Esophagus mucosa (tissue), 1 donor: ENCODE data around the gene PRR19. TPM values are rescaled to one million over a fixed set of nuclear protein-coding genes. Genes with fewer than 3 reads are reported as not detected.
A peak's percentile ranks its signal among the peaks of the same experiment; 100 is the strongest.

Experiments
- ATAC-seq: fragments of 200-7000 bp; cut with Tn5 transposase; one replicate; pipeline ENCODE4 v1.9.1; 2020
- total RNA-seq: library from RNA; stranded (reverse); gene quantifications from one replicate; pipeline ENCODE4 v1.2.4, GENCODE V29; 2023
- donor health status: DM: yes; HTN: yes; CAD: no.

Gene PRR19
- total RNA-seq, 1 donor from 2014 or later: 0.84 TPM

GRCh38 chr19:42297039-42297438, 4.9 kb upstream of the PRR19 start:
- no peak for ATAC-seq

- no peak for ATAC-seq
Measured at GRCh38 chr19:42303101-42303464, 1.2 kb downstream of the PRR19 start.

GRCh38 chr19:42303876-42304275, 1.9 kb downstream of the PRR19 start:
- no peak for ATAC-seq

GRCh38 chr19:42306646-42307045, 4.7 kb downstream of the PRR19 start:
- no peak for ATAC-seq

GRCh38 chr19:42309686-42310085, 7.8 kb downstream of the PRR19 start:
- no peak for ATAC-seq

- ATAC-seq: no peak
Measured at GRCh38 chr19:42311657-42312056, 9.7 kb downstream of the PRR19 start.

GRCh38 chr19:42312370-42312769, 10.4 kb downstream of the PRR19 start:
- no peak for ATAC-seq

GRCh38 chr19:42313096-42313839, 11.3 kb downstream of the PRR19 start, which contains the start of gene TMEM145:
TMEM145 (plus strand) TSS chr19:42313309; CDS start chr19:42313377, 68 bp downstream.
- ATAC-seq: peak; percentile 40

GRCh38 chr19:42313840-42314755, 12.2 kb downstream of the PRR19 start:
- no peak for ATAC-seq

GRCh38 chr19:42315024-42315423, 13.1 kb downstream of the PRR19 start:
- ATAC-seq: no peak

GRCh38 chr19:42316223-42317211, 14.6 kb downstream of the PRR19 start:
- no peak for ATAC-seq

- no peak for ATAC-seq
Measured at GRCh38 chr19:42317535-42317934, 15.6 kb downstream of the PRR19 start.

GRCh38 chr19:42322305-42322704, 20.4 kb downstream of the PRR19 start:
- ATAC-seq: no peak

- ATAC-seq: no peak
Measured at GRCh38 chr19:42323473-42323851, 21.5 kb downstream of the PRR19 start.

GRCh38 chr19:42323852-42324654, 22.1 kb downstream of the PRR19 start:
- no peak for ATAC-seq

- no peak for ATAC-seq
Measured at GRCh38 chr19:42324655-42325307, 22.8 kb downstream of the PRR19 start.

GRCh38 chr19:42325308-42325895, 23.5 kb downstream of the PRR19 start, which contains the start of gene MEGF8:
MEGF8 (plus strand) TSS chr19:42325635; CDS start chr19:42326244, 609 bp downstream.
- peak; percentile 97 for ATAC-seq

GRCh38 chr19:42325896-42326771, 24.2 kb downstream of the PRR19 start:
- ATAC-seq: peak; percentile 30

GRCh38 chr19:42326969-42327368, 25.0 kb downstream of the PRR19 start:
- ATAC-seq: no peak
